Calu3 (cell line): ENCODE measurements around the gene RPS19. TPM values are rescaled to one million over a fixed set of nuclear protein-coding genes. Genes with fewer than 3 reads are reported as not detected.

Experiments used
- BruUV-seq: library from RNA; stranded (reverse); fragments of 400-500 nt; replicated peaks from 2 replicates; lab custom pipeline; 2021; lab: Mats Ljungman, UMichigan
- CTCF ChIA-PET: fragments of 300-600 bp; sonication (Branson Sonifier 250); formaldehyde crosslinking; loops from one replicate; lab custom pipeline; 2022; ENCODE audit warnings: antibody characterized with exemption; lab: Charles Lee
- DNase-seq: peaks from one replicate; pipeline ENCODE4 v3.0.0; 2022
- H3K27ac Mint-ChIP-seq: one replicate; pipeline ENCODE4 v1.8.0; 2022; ENCODE audit warnings: mixed read lengths; ENCODE audit not compliant: unreplicated experiment
- H3K27me3 Mint-ChIP-seq: one replicate; pipeline ENCODE4 v1.8.0; 2022; ENCODE audit warnings: mixed read lengths; ENCODE audit not compliant: unreplicated experiment
- H3K36me3 Mint-ChIP-seq: one replicate; pipeline ENCODE4 v1.8.0; 2022; ENCODE audit warnings: mild to moderate bottlenecking, moderate library complexity, mixed read lengths; ENCODE audit not compliant: insufficient read depth, unreplicated experiment
- H3K4me1 Mint-ChIP-seq: one replicate; pipeline ENCODE4 v1.8.0; 2022; ENCODE audit warnings: mild to moderate bottlenecking, low read depth, mixed read lengths; ENCODE audit not compliant: unreplicated experiment
- H3K4me3 Mint-ChIP-seq: one replicate; pipeline ENCODE4 v1.8.0; 2022; ENCODE audit warnings: mild to moderate bottlenecking, low read depth, moderate library complexity, mixed read lengths; ENCODE audit not compliant: unreplicated experiment
- H3K9me3 Mint-ChIP-seq: one replicate; pipeline ENCODE4 v1.8.0; 2022; ENCODE audit warnings: low read depth, mixed read lengths; ENCODE audit not compliant: unreplicated experiment
- CTCF ChIP-seq: fragments of 200-600 bp; IDR thresholded peaks from one replicate; pipeline ENCODE4 v1.8.0; 2022; ENCODE audit warnings: antibody characterized with exemption; ENCODE audit not compliant: unreplicated experiment
- intact Hi-C: fragments of 100-400 bp; cut with micrococcal nuclease; formaldehyde crosslinking; loops from one replicate; pipeline ENCODE4 v1.10.0; 2022; ENCODE audit not compliant: unreplicated experiment
- total RNA-seq: library from RNA; stranded (reverse); gene quantifications from 2 replicates; pipeline ENCODE4 v1.2.3, GENCODE V29; 2022

Gene RPS19
- total RNA-seq, 1 experiment from 2014 or later, result 2,220 TPM

- no peak overlapping the region for H3K4me3 Mint-ChIP-seq
- no peak for DNase-seq
- no peak overlapping the region for H3K27ac Mint-ChIP-seq
- H3K27me3 Mint-ChIP-seq, result peaks cover 88% of the 10 kb centered on the region
- H3K36me3 Mint-ChIP-seq, result no peaks in the 10 kb centered on the region
- intact Hi-C loops, result no loop called here
- CTCF ChIA-PET, result interaction anchor here (0.6 to 1.3 kb wide), 2 partner anchors 56 to 329 kb away, joined by 3 to 5 read pairs; no protein-coding TSS in a partner anchor
- no peak for TF ChIP-seq CTCF
- no TSS peak for BruUV-seq
- no peaks in the 10 kb centered on the region for H3K4me1 Mint-ChIP-seq
- H3K9me3 Mint-ChIP-seq, result peaks cover 3% of the 10 kb centered on the region
Observed at GRCh38 chr19:41849067-41849466, 11.0 kb upstream of the RPS19 start.

- CTCF ChIA-PET, result interaction anchor here (0.6 to 2.2 kb wide), 3 partner anchors 9 to 367 kb away, joined by 3 to 5 read pairs (median 5); partner anchors contain the start of gene RPS19
Observed at GRCh38 chr19:41850381-41850780, 9.7 kb upstream of the RPS19 start.

GRCh38 chr19:41851456-41851855 is 8.6 kb upstream of the RPS19 start:
- BruUV-seq, result no TSS peak
- H3K36me3 Mint-ChIP-seq, result no peaks in the 10 kb centered on the region
- CTCF ChIA-PET, result interaction anchor here (1.3 to 2.2 kb wide), 2 partner anchors 8 to 13 kb away, joined by 3 to 5 read pairs; partner anchors contain the start of gene RPS19
- intact Hi-C loops, result no loop called here
- no peaks in the 10 kb centered on the region for H3K4me1 Mint-ChIP-seq
- H3K4me3 Mint-ChIP-seq, result no peak overlapping the region
- TF ChIP-seq CTCF, result no peak
- peaks cover 79% of the 10 kb centered on the region for H3K27me3 Mint-ChIP-seq
- H3K27ac Mint-ChIP-seq, result no peak overlapping the region
- H3K9me3 Mint-ChIP-seq, result no peaks in the 10 kb centered on the region
- DNase-seq, result no peak

More at GRCh38 chr19:41850381-41850780, 9.7 kb upstream of the RPS19 start:
- peaks cover 88% of the 10 kb centered on the region for H3K27me3 Mint-ChIP-seq
- H3K27ac Mint-ChIP-seq, result no peak overlapping the region
- DNase-seq, result no peak
- no TSS peak for BruUV-seq
- H3K36me3 Mint-ChIP-seq, result no peaks in the 10 kb centered on the region
- no peaks in the 10 kb centered on the region for H3K4me1 Mint-ChIP-seq
- intact Hi-C loops, result no loop called here
- H3K9me3 Mint-ChIP-seq, result no peaks in the 10 kb centered on the region
- H3K4me3 Mint-ChIP-seq, result no peak overlapping the region
- no peak for TF ChIP-seq CTCF

GRCh38 chr19:41853344-41853743 is 6.7 kb upstream of the RPS19 start:
- Mint-ChIP-seq H3K4me1 (no peaks in the 10 kb centered on the region), H3K9me3 (no peaks in the 10 kb centered on the region), H3K4me3 (no peak overlapping the region), H3K36me3 (no peaks in the 10 kb centered on the region), H3K27ac (no peak overlapping the region), H3K27me3 (peaks cover 72% of the 10 kb centered on the region)
- CTCF ChIA-PET, result no interaction called here
- no peak for DNase-seq
- intact Hi-C loops, result no loop called here
- no TSS peak for BruUV-seq
- no peak for TF ChIP-seq CTCF
